Measurements from ENCODE around the gene CHST13.

Gene CHST13

GRCh38 chr3:126542340-126543241, 18.6 kb downstream of the CHST13 start:
- DNase-seq: no peak

- no peak for DNase-seq
Observed at GRCh38 chr3:126543457-126544061, 19.6 kb downstream of the CHST13 start.

- DNase-seq: no peak
Observed at GRCh38 chr3:126544596-126545281, 20.8 kb downstream of the CHST13 start.

- no peak for DNase-seq
Observed at GRCh38 chr3:126545544-126545943, 21.6 kb downstream of the CHST13 start.

GRCh38 chr3:126546013-126546412, 22.1 kb downstream of the CHST13 start:
- no peak for DNase-seq

GRCh38 chr3:126546549-126547239, 22.7 kb downstream of the CHST13 start:
- no peak for DNase-seq

GRCh38 chr3:126547721-126548120, 23.8 kb downstream of the CHST13 start:
- DNase-seq: no peak

GRCh38 chr3:126548556-126549466, 24.9 kb downstream of the CHST13 start:
- no peak for DNase-seq

GRCh38 chr3:126549861-126550487, 26.0 kb downstream of the CHST13 start:
- no peak for DNase-seq

- DNase-seq: no peak
Observed at GRCh38 chr3:126550488-126551051, 26.6 kb downstream of the CHST13 start.

GRCh38 chr3:126551121-126551838, 27.3 kb downstream of the CHST13 start:
- no peak for DNase-seq

GRCh38 chr3:126551839-126552687, 28.1 kb downstream of the CHST13 start:
- no peak for DNase-seq

- no peak for DNase-seq
Observed at GRCh38 chr3:126552688-126553283, 28.8 kb downstream of the CHST13 start.

- DNase-seq: no peak
Observed at GRCh38 chr3:126553284-126554084, 29.5 kb downstream of the CHST13 start.

- DNase-seq: no peak
Observed at GRCh38 chr3:126554560-126555525, 30.9 kb downstream of the CHST13 start.

GRCh38 chr3:126555795-126556636, 32.1 kb downstream of the CHST13 start:
- DNase-seq: no peak
